Thyroid gland (tissue), 4 donors: ENCODE measurements around the gene HDAC9.

Experiments
- CTCF ChIP-seq, 6 experiments: fragments of 200-600 bp in 3 of 6; fragments of 450-650 bp in 3 of 6; sonication (generic) in 3 of 6; IDR thresholded peaks; one replicate each; pipeline ENCODE4 v1.5.1; 2016 to 2019; ENCODE audit warnings: antibody characterized with exemption in 6 of 6, mild to moderate bottlenecking in 2 of 6, inconsistent platforms in 1 of 6, moderate library complexity in 1 of 6
- POLR2A ChIP-seq, 2 donors: fragments of 450-650 bp; IDR thresholded peaks; one replicate each; pipeline ENCODE4 v1.6.1; 2017; ENCODE audit warnings: antibody characterized with exemption in 2 of 2, mild to moderate bottlenecking in 2 of 2, moderate library complexity in 1 of 2

GRCh38 chr7:18844735-18845134 lies 349.2 kb downstream of the HDAC9 start:
- TF ChIP-seq CTCF (IDR thresholded peaks at IDR 0.05): no peak
- TF ChIP-seq POLR2A (IDR thresholded peaks at IDR 0.05): no peak
